ENCODE results near the gene DLGAP5.

DLGAP5 gene, protein sequence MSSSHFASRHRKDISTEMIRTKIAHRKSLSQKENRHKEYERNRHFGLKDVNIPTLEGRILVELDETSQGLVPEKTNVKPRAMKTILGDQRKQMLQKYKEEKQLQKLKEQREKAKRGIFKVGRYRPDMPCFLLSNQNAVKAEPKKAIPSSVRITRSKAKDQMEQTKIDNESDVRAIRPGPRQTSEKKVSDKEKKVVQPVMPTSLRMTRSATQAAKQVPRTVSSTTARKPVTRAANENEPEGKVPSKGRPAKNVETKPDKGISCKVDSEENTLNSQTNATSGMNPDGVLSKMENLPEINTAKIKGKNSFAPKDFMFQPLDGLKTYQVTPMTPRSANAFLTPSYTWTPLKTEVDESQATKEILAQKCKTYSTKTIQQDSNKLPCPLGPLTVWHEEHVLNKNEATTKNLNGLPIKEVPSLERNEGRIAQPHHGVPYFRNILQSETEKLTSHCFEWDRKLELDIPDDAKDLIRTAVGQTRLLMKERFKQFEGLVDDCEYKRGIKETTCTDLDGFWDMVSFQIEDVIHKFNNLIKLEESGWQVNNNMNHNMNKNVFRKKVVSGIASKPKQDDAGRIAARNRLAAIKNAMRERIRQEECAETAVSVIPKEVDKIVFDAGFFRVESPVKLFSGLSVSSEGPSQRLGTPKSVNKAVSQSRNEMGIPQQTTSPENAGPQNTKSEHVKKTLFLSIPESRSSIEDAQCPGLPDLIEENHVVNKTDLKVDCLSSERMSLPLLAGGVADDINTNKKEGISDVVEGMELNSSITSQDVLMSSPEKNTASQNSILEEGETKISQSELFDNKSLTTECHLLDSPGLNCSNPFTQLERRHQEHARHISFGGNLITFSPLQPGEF

GRCh38 chr14:55191203-55192053, at the start of gene DLGAP5:
Gene DLGAP5, minus strand, starts transcription at chr14:55191585. Its CDS starts 2,406 bp downstream, at chr14:55189179.
- H3K4me3 ChIP-seq (ENCODE audit: low read depth, low read length) = peak within 1 kb of the TSS; percentile 88
- TF ChIP-seq, protein P1, sequence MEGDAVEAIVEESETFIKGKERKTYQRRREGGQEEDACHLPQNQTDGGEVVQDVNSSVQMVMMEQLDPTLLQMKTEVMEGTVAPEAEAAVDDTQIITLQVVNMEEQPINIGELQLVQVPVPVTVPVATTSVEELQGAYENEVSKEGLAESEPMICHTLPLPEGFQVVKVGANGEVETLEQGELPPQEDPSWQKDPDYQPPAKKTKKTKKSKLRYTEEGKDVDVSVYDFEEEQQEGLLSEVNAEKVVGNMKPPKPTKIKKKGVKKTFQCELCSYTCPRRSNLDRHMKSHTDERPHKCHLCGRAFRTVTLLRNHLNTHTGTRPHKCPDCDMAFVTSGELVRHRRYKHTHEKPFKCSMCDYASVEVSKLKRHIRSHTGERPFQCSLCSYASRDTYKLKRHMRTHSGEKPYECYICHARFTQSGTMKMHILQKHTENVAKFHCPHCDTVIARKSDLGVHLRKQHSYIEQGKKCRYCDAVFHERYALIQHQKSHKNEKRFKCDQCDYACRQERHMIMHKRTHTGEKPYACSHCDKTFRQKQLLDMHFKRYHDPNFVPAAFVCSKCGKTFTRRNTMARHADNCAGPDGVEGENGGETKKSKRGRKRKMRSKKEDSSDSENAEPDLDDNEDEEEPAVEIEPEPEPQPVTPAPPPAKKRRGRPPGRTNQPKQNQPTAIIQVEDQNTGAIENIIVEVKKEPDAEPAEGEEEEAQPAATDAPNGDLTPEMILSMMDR (conservative IDR thresholded peaks at IDR 0.05; ENCODE audit: low read depth, low read length) = no peak
- peak; percentile 96 for DNase-seq (ENCODE audit: low read depth)

DNA sequence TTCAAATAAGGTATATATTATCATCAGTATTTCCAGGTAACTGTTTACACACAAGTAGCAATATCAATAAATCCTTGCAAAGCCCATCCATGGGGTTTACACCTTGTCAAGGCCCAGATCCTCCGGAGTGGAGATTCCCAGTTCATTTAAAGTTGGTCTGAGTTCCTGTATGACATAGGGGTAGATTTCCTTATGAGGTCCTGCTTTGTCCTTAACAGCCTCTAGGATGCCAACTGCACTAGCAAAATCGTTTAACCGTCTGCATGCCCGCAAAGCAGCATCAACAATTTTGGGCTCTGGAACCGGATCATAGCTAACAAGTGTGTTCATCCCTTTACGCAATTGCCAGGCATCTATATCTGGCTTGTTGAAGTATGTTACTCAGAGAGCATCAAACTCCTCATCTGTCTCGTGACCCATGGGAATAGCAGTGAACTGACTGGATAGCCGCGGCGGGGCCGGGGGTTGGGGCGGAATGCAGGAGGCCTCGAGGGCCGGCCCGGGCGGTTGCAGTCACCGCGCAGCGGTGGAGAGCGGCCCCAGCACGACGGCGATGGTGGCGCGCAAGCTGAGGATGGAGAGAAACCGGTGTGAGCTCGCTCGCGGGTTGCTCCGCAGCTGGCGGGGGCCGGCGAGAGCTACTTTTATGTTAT, 49.3 kb upstream of the DLGAP5 start:
- peak overlapping the region; percentile 35 for H3K4me3 ChIP-seq (ENCODE audit: low read depth, low read length)
- peak; percentile 57 for DNase-seq (ENCODE audit: low read depth)
- TF ChIP-seq, protein P1 (conservative IDR thresholded peaks at IDR 0.05; ENCODE audit: low read depth, low read length) = no peak

- no peak overlapping the region for H3K4me3 ChIP-seq (ENCODE audit: low read depth, low read length)
- TF ChIP-seq, protein P1 (conservative IDR thresholded peaks at IDR 0.05; ENCODE audit: low read depth, low read length) = no peak
- no peak for DNase-seq (ENCODE audit: low read depth)
Observed at GRCh38 chr14:55239320-55239719, 47.9 kb upstream of the DLGAP5 start.

GRCh38 chr14:55238019-55238680, 46.8 kb upstream of the DLGAP5 start:
- DNase-seq (ENCODE audit: low read depth) = no peak
- TF ChIP-seq, protein P1 (conservative IDR thresholded peaks at IDR 0.05; ENCODE audit: low read depth, low read length) = no peak
- no peak overlapping the region for H3K4me3 ChIP-seq (ENCODE audit: low read depth, low read length)

GRCh38 chr14:55233591-55233990, 42.2 kb upstream of the DLGAP5 start:
- TF ChIP-seq, protein P1 (conservative IDR thresholded peaks at IDR 0.05; ENCODE audit: low read depth, low read length) = no peak
- no peak overlapping the region for H3K4me3 ChIP-seq (ENCODE audit: low read depth, low read length)
- DNase-seq (ENCODE audit: low read depth) = no peak

GRCh38 chr14:55228261-55228660, 36.9 kb upstream of the DLGAP5 start:
- DNase-seq (ENCODE audit: low read depth) = no peak
- TF ChIP-seq, protein P1 (conservative IDR thresholded peaks at IDR 0.05; ENCODE audit: low read depth, low read length) = no peak
- H3K4me3 ChIP-seq (ENCODE audit: low read depth, low read length) = no peak overlapping the region

All from choroid plexus epithelial cell (primary cell).